ENCODE measurements around the gene HSDL1.

HSDL1 gene

GRCh38 chr16:84079664-84080063 lies 65.3 kb downstream of the HSDL1 start:
- no peak for DNase-seq

GRCh38 chr16:84075376-84075775 lies 69.6 kb downstream of the HSDL1 start:
- DNase-seq = no peak

DNA sequence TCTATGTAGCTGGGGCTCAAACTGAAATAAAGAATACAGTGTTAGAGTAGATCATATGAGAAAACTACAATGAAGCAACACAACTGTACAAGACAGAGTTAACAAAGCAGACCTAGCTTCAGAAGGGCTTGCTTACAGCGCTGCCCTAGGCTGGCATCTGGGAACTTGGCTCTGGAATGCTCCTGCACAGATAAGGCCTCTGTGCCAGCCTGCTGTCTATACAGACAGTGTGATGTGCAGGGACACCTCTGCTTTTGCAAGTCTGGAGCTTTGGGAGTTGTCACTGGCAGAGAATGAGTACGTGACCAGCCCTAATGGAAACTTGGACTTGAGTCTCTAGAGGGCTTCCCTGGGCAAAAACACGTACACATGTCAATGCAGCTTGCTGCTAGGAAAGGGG lies 70.3 kb downstream of the HSDL1 start:
- no peak for DNase-seq

Measured in stimulated activated CD4-positive, alpha-beta T cell treated with anti-CD3 and anti-CD28 coated beads, Interleukin-4, amount 100 ng/mL, for 24 hours (primary cell).